Body of pancreas (tissue), 4 donors: Measurements from ENCODE around the gene CLASP1. TPM values are rescaled to one million over a fixed set of nuclear protein-coding genes. Genes with fewer than 3 reads are reported as not detected.

ENCODE experiments used
- ATAC-seq: fragments of 150-250 bp; one replicate; pipeline ENCODE4 v1.9.1; 2016
- DNase-seq, 4 donors: peaks; one replicate each; pipeline ENCODE4 v3.0.0-alpha.2; 2019
- H3K27ac ChIP-seq, 4 donors: fragments of 200-600 bp; sonication (generic); 1 replicate in 3 of 4; 2 replicates in 1 of 4; pipeline versions ENCODE4 v1.5.1 to v1.6.1; 2016 to 2019; ENCODE audit warnings: mild to moderate bottlenecking in 1 of 4, mixed read lengths in 1 of 4, moderate library complexity in 1 of 4
- H3K27me3 ChIP-seq, 2 donors: fragments of 200-600 bp; sonication (generic); one replicate each; pipeline ENCODE4 v1.6.0; 2016; ENCODE audit warnings: mild to moderate bottlenecking in 1 of 2
- H3K36me3 ChIP-seq, 2 donors: fragments of 200-600 bp; sonication (generic); replicated peaks in 1 of 2; 2 replicates each; pipeline ENCODE4 v1.5.1; 2016; ENCODE audit warnings: low read depth in 2 of 2; ENCODE audit not compliant: insufficient read depth in 1 of 2
- H3K4me1 ChIP-seq: fragments of 200-600 bp; sonication (generic); one replicate; pipeline ENCODE4 v1.6.0; 2016
- H3K4me3 ChIP-seq, 2 donors: fragments of 200-600 bp; sonication (generic); 1 replicate in 1 of 2; 2 replicates in 1 of 2; pipeline ENCODE4 v1.5.1; 2016 to 2019
- H3K9me3 ChIP-seq, 3 donors: fragments of 200-600 bp; sonication (generic); 1 replicate in 2 of 3; 2 replicates in 1 of 3; pipeline ENCODE4 v1.5.1; 2016
- POLR2A ChIP-seq, 3 donors: fragments of 450-650 bp; IDR thresholded peaks; one replicate each; pipeline ENCODE4 v1.6.1; 2016; ENCODE audit warnings: antibody characterized with exemption in 3 of 3, mild to moderate bottlenecking in 2 of 3
- WGBS, 2 donors: methylation state at CpG; one replicate each; pipeline ENCODE4 v1.1.5; 2017; 5-methylcytosine and 5-hydroxymethylcytosine counted together
- intact Hi-C: fragments of 100-400 bp; cut with DNase I; formaldehyde crosslinking; loops from one replicate; pipeline ENCODE4 v1.15.1; 2023
- total RNA-seq, 2 donors: library from RNA; depleted of rRNA; stranded (reverse); fragments of >200 nt; gene quantifications; one replicate each; pipeline ENCODE4 v1.1.0, GENCODE V29; 2016
- TF ChIP-seq, protein P1 (sequence below), 7 experiments: fragments of 450-650 bp in 4 of 7; fragments of 200-600 bp in 3 of 7; sonication (generic) in 3 of 7; IDR thresholded peaks; one replicate each; pipeline ENCODE4 v1.5.1; 2016 to 2019; ENCODE audit warnings: antibody characterized with exemption in 7 of 7

The CLASP1 gene
- total RNA-seq, 2 donors from 2014 or later, result 28.5 to 44.2 TPM

- Histone ChIP-seq H3K4me3 (no peak overlapping the region), H3K9me3 (no peaks in the 10 kb centered on the region), H3K36me3 (no peaks in the 10 kb centered on the region), H3K27me3 (no peaks in the 10 kb centered on the region), H3K4me1 (peaks cover 14% of the 10 kb centered on the region), H3K27ac (peak overlapping the region in 2 of 4 donors; percentile 3 to 8)
- DNase-seq, result no peak
- no peak for ATAC-seq
- TF ChIP-seq POLR2A (IDR thresholded peaks at IDR 0.05), result no peak
- TF ChIP-seq, protein P1, sequence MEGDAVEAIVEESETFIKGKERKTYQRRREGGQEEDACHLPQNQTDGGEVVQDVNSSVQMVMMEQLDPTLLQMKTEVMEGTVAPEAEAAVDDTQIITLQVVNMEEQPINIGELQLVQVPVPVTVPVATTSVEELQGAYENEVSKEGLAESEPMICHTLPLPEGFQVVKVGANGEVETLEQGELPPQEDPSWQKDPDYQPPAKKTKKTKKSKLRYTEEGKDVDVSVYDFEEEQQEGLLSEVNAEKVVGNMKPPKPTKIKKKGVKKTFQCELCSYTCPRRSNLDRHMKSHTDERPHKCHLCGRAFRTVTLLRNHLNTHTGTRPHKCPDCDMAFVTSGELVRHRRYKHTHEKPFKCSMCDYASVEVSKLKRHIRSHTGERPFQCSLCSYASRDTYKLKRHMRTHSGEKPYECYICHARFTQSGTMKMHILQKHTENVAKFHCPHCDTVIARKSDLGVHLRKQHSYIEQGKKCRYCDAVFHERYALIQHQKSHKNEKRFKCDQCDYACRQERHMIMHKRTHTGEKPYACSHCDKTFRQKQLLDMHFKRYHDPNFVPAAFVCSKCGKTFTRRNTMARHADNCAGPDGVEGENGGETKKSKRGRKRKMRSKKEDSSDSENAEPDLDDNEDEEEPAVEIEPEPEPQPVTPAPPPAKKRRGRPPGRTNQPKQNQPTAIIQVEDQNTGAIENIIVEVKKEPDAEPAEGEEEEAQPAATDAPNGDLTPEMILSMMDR (IDR thresholded peaks at IDR 0.05), result no peak
- 54 to 62% methylated on average over 10 to 11 of the region's 11 CpGs for WGBS, 2 donors
- intact Hi-C loops, result no loop called here
These were observed 43.2 kb downstream of the CLASP1 start for GRCh38 chr2:121605820-121606733.

GRCh38 chr2:121603185-121603584, 46.1 kb downstream of the CLASP1 start:
- H3K9me3 ChIP-seq, result no peaks in the 10 kb centered on the region
- H3K27me3 ChIP-seq, result no peaks in the 10 kb centered on the region
- peaks cover 24% of the 10 kb centered on the region for H3K4me1 ChIP-seq
- intact Hi-C loops, result no loop called here
- DNase-seq (no peak), ATAC-seq (no peak)
- WGBS, 2 donors, result 93 to 96% methylated on average over 1 of the region's 1 CpG
- no peaks in the 10 kb centered on the region for H3K36me3 ChIP-seq
- no peak overlapping the region for H3K27ac ChIP-seq
- H3K4me3 ChIP-seq, result no peak overlapping the region
- TF ChIP-seq POLR2A (IDR thresholded peaks at IDR 0.05), result no peak
- TF ChIP-seq, protein P1 (IDR thresholded peaks at IDR 0.05), result no peak

DNA sequence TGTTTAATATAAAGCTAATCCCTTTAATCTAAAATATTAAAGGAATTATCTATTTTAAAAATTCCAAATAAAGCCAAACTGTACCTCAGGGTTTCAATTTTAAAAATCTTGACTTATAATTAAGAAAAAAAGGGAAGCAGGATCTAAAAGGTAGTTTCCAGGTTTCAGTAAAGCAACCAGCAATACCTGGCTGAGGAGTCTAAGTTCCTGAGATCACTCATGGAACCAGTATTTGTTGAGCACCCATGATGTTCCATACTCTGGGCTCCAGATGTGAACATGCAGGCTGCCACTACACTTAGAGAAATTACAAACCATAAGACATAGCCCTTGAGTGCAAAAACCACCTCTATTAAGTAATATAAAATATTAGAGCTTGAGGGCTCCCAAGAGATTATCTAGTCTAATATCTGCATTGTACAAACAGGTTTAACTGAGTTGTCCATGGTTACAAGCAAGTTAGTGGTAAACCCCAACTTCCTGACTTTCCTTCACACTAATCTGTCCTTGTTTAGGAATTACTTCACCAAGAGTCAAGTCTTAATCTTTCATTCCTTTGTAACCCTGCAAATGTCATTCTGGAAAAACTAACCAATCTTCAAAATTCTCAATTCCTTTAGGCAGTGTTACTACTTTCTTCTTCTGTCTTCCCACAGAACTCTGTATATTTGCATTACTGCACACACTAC, 49.2 kb downstream of the CLASP1 start:
- no peaks in the 10 kb centered on the region for H3K36me3 ChIP-seq
- intact Hi-C loops, result no loop called here
- no peak for DNase-seq
- H3K27me3 ChIP-seq, result no peaks in the 10 kb centered on the region
- H3K4me3 ChIP-seq, result no peak overlapping the region
- H3K27ac ChIP-seq, result no peak overlapping the region
- H3K4me1 ChIP-seq, result peaks cover 46% of the 10 kb centered on the region
- H3K9me3 ChIP-seq, result no peaks in the 10 kb centered on the region
- no peak for ATAC-seq
- TF ChIP-seq, protein P1 (IDR thresholded peaks at IDR 0.05), result no peak
- TF ChIP-seq POLR2A (IDR thresholded peaks at IDR 0.05), result no peak

DNA sequence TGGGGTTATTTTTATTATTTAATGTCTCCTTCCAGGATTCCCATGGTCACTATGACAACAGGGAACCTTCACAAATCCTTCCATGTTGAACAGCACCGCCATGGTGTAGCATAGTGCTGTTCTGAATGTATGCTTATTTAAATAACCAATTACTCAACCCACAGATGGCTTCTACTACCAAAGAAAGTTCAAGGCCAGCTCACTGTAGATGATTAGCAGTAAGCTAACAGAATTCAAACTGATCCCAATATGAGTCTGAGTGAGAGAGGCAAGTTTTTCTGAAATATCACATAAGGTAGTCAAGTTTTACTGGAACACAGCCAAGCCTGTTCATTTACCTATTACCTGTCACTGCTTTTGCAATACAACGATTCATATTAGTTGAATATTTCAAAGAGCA, 51.2 kb downstream of the CLASP1 start:
- ATAC-seq, result no peak
- H3K27ac ChIP-seq, result peak overlapping the region in 3 of 4 donors; percentile 12 to 74 (median 13)
- intact Hi-C loops, result no loop called here

More for the DNA sequence above, 51.2 kb downstream of the CLASP1 start:
- WGBS, 2 donors, result 28 to 31% methylated on average over 2 of the region's 2 CpGs
- Histone ChIP-seq H3K4me3 (no peak overlapping the region), H3K9me3 (no peaks in the 10 kb centered on the region), H3K27me3 (no peaks in the 10 kb centered on the region), H3K36me3 (no peaks in the 10 kb centered on the region), H3K4me1 (peaks cover 48% of the 10 kb centered on the region)
- TF ChIP-seq POLR2A (IDR thresholded peaks at IDR 0.05), result no peak
- TF ChIP-seq, protein P1 (IDR thresholded peaks at IDR 0.05), result no peak
- no peak for DNase-seq
